Effector memory CD8-positive, alpha-beta T cell (primary cell): ENCODE results near the gene MRPL51.

Experiments used
- ATAC-seq: fragments of 150-1000 bp; cut with Tn5 transposase; replicated peaks from 2 replicates; pipeline ENCODE4 v1.10.0; 2021; ENCODE audit warnings: mild to moderate bottlenecking, moderate library complexity
- DNase-seq, 3 experiments: peaks; one replicate each; pipeline ENCODE4 v3.0.0; 2021
- H3K27ac Mint-ChIP-seq, 2 donors: one replicate each; pipeline ENCODE4 v1.8.0; 2022; ENCODE audit warnings: mild to moderate bottlenecking in 2 of 2, mixed read lengths in 2 of 2, moderate library complexity in 2 of 2
- H3K27me3 Mint-ChIP-seq, 2 donors: one replicate each; pipeline ENCODE4 v1.8.0; 2022; ENCODE audit warnings: mixed read lengths in 2 of 2
- H3K36me3 Mint-ChIP-seq: one replicate; pipeline ENCODE4 v1.8.0; 2022; ENCODE audit warnings: mild to moderate bottlenecking, moderate library complexity, mixed read lengths; ENCODE audit not compliant: insufficient read depth
- H3K4me1 Mint-ChIP-seq, 2 donors: one replicate each; pipeline ENCODE4 v1.8.0; 2022; ENCODE audit warnings: low read depth in 2 of 2, mixed read lengths in 2 of 2
- H3K4me3 Mint-ChIP-seq, 2 donors: one replicate each; pipeline ENCODE4 v1.8.0; 2022; ENCODE audit warnings: mild to moderate bottlenecking in 2 of 2, mixed read lengths in 2 of 2, moderate library complexity in 2 of 2
- H3K9me3 Mint-ChIP-seq, 2 donors: one replicate each; pipeline ENCODE4 v1.8.0; 2022; ENCODE audit warnings: mixed read lengths in 2 of 2

MRPL51 gene

DNA sequence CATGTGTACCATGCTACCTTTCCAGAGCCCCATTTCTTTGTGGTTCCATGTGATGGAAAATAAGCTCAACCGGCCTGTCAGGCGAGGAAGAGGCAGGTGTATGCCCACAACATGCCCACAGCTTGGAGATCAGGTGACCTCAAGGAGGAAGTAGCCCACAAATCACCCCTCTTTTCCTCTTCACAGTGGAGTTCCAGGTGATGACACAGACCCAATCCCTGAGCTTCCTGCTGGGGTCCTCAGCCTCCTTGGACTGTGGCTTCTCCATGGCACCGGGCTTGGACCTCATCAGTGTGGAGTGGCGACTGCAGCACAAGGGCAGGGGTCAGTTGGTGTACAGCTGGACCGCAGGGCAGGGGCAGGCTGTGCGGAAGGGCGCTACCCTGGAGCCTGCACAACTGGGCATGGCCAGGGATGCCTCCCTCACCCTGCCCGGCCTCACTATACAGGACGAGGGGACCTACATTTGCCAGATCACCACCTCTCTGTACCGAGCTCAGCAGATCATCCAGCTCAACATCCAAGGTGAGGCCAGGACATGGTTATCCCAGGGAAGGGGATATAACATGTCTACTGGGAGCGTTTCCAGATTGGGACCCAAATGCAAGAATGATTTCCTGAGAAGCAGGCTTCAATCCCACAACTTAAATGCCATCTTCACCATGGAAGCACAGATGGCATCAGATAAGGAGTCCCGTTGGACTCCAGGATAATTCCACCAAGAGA lies 35.7 kb downstream of the MRPL51 start:
- Mint-ChIP-seq H3K27me3 (no peaks in the 10 kb centered on the region), H3K9me3 (no peaks in the 10 kb centered on the region), H3K4me1 (peaks cover 47 to 58% of the 10 kb centered on the region in 2 donors), H3K27ac (peak overlapping the region; percentile 10 to 90), H3K36me3 (peaks cover 98% of the 10 kb centered on the region), H3K4me3 (no peak overlapping the region)
- DNase-seq (no peak), ATAC-seq (no peak)

DNA sequence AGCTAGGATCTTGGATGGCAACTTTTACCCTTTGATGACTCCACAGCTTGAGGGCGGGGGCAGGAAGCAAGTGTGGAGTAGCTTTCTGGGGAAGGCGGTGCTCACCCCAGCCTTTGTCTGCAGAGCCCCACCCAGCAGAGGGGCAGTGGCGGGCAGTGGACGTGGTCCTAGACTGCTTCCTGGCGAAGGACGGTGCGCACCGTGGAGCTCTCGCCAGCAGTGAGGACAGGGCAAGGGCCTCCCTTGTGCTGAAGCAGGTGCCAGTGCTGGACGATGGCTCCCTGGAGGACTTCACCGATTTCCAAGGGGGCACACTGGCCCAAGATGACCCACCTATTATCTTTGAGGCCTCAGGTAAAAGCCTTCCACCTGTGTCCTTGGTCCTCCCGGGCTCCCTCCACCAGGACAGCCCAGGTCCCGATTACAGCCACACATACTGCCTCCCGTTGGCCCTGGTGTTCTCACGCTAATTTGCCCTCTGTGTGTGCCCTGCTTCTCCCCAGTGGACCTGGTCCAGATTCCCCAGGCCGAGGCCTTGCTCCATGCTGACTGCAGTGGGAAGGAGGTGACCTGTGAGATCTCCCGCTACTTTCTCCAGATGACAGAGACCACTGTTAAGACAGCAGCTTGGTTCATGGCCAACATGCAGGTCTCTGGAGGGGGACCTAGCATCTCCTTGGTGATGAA lies 40.0 kb downstream of the MRPL51 start:
- Mint-ChIP-seq H3K27me3 (no peaks in the 10 kb centered on the region), H3K36me3 (peaks cover 78% of the 10 kb centered on the region), H3K27ac (peak overlapping the region; percentile 100), H3K4me1 (peaks cover 39 to 48% of the 10 kb centered on the region in 2 donors), H3K4me3 (peak overlapping the region; percentile 100), H3K9me3 (no peaks in the 10 kb centered on the region)
- no peak for DNase-seq
- ATAC-seq: no peak

DNA sequence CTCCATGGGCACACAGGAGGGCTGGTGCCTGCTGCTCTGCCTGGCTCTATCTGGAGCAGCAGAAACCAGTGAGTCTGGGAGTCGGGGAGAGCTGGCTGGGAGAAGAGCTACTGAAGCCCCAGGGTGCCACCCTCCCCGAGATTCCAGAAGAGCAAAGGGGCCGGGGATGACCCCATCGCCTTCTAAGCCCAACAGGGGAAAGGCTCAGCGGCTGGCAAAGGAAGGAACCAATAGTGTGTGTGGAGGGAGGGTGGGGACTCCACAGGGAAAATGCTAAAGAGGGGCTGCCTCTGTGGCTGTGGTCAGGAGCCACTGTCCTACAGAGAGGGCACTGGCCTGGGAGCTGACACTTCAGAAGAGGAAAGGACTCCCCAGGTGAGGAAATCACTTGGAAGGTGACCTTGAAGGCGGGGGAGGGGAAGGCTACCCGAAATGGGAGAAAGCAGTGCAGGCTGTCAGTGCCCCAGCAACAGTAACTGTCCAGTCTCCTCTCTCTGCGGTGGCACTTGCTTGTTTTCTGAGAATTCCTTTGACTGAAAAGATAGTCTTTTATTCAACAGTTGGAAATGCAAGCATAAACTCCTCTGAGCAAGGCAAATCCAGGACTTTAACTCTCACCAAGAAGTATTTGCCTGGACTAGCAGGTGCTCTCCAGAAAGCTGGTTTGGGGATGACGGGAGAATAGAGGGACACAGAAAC lies 40.7 kb downstream of the MRPL51 start:
- DNase-seq: no peak
- peaks cover 71% of the 10 kb centered on the region for H3K36me3 Mint-ChIP-seq
- H3K4me1 Mint-ChIP-seq: peaks cover 44 to 55% of the 10 kb centered on the region in 2 donors
- no peaks in the 10 kb centered on the region for H3K9me3 Mint-ChIP-seq
- peak overlapping the region; percentile 100 for H3K4me3 Mint-ChIP-seq
- ATAC-seq: peak; percentile 2
- no peaks in the 10 kb centered on the region for H3K27me3 Mint-ChIP-seq
- H3K27ac Mint-ChIP-seq: peak overlapping the region; percentile 100

DNA sequence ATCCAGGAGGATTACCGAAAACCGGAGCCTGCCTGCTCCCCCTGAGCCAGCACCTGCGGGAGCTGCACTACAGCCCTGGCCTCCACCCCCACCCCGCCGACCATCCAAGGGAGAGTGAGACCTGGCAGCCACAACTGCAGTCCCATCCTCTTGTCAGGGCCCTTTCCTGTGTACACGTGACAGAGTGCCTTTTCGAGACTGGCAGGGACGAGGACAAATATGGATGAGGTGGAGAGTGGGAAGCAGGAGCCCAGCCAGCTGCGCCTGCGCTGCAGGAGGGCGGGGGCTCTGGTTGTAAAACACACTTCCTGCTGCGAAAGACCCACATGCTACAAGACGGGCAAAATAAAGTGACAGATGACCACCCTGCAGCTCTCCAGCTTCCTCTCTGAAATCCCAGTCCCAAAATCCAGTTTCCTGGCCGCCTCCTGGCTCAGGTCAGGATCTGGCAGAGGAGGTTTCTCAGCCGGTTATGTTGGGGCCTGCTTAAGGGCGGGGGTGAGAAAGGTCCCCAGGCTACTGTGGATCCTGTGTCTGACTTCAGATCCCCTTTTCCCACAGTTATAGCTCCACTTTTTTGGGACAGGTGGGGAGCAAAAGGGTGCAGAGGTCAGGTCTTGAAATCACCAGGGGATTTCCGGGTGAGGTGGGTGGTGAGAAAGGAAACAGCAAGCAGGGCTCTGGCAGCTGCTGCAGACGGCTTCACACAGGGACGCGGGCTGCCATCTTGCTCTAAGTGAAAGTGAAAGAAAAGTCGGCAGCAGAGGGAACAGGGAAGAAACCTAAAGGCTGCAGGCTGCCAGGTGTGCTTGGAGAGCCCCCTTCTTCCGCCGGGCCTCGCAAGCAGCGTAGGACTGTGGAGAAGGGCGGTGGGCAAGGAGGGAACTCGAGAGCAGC lies 41.5 kb downstream of the MRPL51 start, which contains the start of gene TAPBPL:
Gene TAPBPL (plus strand): TSS at position 695 of the 897 bp plus-strand sequence. CDS start 207 bp downstream, outside the sequence.
- Mint-ChIP-seq H3K36me3 (peaks cover 63% of the 10 kb centered on the region), H3K9me3 (no peaks in the 10 kb centered on the region), H3K27me3 (no peaks in the 10 kb centered on the region), H3K4me1 (peaks cover 47 to 58% of the 10 kb centered on the region in 2 donors), H3K27ac (peak within 1 kb of the TSS; percentile 100), H3K4me3 (peak within 1 kb of the TSS; percentile 100)
- ATAC-seq (peak; percentile 93), DNase-seq (peak; percentile 72 to 75 (median 73))

DNA sequence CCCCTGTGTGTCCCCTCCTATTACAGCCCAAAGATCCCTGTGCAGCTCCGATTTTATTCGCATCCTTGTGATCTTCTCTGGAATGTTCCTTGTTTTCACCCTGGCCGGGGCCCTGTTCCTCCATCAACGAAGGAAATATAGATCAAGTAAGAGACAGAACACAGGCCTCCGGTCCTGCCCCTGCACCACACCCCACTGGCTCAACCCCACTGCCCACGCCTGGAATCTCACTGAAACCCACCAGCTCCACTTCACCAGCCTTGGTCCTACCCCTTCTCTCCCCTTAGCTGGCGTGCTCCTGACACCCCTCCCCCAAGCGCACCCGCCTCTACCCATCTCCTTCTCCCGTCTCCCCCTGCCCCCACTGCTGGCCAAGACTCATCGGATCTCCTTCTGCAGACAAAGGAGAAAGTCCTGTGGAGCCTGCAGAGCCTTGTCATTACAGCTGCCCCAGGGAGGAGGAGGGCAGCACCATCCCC lies 42.2 kb downstream of the MRPL51 start:
- DNase-seq (no peak), ATAC-seq (no peak)
- Mint-ChIP-seq H3K36me3 (peaks cover 56% of the 10 kb centered on the region), H3K27me3 (no peaks in the 10 kb centered on the region), H3K4me3 (peak overlapping the region; percentile 100), H3K4me1 (peaks cover 48 to 61% of the 10 kb centered on the region in 2 donors), H3K9me3 (no peaks in the 10 kb centered on the region), H3K27ac (peak overlapping the region; percentile 100)

DNA sequence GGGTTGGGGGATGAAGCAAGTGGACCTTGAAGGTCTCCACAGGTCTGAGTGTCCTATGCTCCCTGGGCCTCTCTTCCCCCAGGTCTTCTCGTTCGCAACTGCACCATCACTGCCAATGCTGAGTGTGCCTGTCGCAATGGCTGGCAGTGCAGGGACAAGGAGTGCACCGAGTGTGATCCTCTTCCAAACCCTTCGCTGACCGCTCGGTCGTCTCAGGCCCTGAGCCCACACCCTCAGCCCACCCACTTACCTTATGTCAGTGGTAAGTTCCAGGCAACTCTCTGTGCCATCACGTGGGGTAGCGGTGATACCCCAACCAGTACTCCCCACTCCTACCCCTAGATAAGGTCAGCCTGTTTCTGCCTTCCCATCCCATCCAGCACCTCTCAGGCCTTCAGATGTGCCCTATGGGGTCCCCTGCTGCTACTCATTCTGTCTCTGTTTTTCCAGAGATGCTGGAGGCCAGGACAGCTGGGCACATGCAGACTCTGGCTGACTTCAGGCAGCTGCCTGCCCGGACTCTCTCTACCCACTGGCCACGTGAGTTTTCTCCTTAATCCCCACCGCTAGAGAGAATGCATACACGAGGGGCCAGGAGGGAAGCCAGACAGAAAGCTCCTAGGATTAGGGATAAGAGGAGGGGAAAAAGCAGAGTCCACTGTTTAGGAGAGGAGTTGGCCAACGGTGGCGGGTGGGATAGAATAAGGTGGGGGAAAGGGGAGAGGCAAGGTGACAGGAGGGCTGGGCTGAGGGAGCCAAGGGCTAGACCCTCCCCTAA lies 42.8 kb downstream of the MRPL51 start:
- Mint-ChIP-seq H3K36me3 (peaks cover 53% of the 10 kb centered on the region), H3K27me3 (no peaks in the 10 kb centered on the region), H3K4me3 (peak overlapping the region; percentile 100), H3K4me1 (peaks cover 50 to 58% of the 10 kb centered on the region in 2 donors), H3K27ac (peak overlapping the region; percentile 100), H3K9me3 (no peaks in the 10 kb centered on the region)
- DNase-seq: no peak
- no peak for ATAC-seq

DNA sequence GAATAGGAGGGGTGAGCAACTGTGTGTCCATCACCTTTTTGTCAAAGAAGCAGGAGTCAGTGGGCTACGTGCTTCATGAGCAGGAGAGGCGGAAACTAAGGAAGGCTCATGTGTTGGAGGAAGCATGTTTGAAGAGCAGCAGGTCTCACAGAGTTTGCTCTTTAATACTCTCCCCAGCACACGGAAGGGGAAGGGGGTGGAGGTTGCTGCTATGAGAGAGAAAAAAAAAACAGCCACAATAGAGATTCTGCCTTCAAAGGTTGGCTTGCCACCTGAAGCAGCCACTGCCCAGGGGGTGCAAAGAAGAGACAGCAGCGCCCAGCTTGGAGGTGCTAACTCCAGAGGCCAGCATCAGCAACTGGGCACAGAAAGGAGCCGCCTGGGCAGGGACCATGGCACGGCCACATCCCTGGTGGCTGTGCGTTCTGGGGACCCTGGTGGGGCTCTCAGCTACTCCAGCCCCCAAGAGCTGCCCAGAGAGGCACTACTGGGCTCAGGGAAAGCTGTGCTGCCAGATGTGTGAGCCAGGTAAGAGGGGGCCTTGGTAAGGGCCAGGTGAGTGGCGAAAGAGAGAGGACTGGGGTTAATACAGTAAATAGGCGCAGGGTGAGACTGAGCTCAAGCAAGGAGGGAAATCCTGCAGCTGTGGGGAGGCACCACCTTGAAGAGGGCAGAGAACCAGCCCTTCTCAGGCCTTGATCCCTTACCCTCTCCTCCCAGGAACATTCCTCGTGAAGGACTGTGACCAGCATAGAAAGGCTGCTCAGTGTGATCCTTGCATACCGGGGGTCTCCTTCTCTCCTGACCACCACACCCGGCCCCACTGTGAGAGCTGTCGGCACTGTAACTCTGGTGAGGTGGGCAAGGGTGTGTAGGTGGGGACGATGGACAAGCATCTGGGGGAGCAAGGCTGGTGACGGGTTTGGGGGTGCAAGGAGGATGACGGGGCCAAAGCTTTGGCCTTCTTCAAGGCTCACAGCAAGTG lies 48.1 kb downstream of the MRPL51 start, which contains the start of gene CD27:
Gene CD27 (plus strand): TSS at position 252 of the 985 bp plus-strand sequence. CDS start 141 bp downstream, at position 393.
- Mint-ChIP-seq H3K36me3 (peaks cover 12% of the 10 kb centered on the region), H3K9me3 (no peaks in the 10 kb centered on the region), H3K27ac (peak within 1 kb of the TSS; percentile 83 to 93), H3K4me3 (peak within 1 kb of the TSS; percentile 99), H3K4me1 (peaks cover 39 to 54% of the 10 kb centered on the region in 2 donors), H3K27me3 (no peaks in the 10 kb centered on the region)
- DNase-seq (no peak), ATAC-seq (peak; percentile 75)

DNA sequence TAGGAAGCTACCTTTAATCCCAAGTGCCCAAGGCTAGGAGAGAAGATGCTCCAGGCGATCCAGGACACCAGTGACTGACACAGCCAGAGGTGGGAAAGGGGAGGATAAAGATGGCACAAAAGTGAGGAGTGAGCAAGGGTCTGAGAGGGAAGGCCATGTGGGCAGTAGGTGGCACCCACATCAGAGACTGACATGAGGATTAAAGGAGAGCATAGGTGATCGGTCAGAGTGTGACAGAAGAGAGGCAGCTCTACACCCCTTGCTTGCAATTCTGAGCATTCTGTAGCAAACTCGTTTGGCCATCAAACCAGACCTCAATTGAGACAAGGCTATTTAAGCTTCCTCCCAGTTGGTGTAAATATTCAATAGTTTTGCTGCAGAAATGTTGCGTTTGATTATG lies 49.0 kb downstream of the MRPL51 start:
- peaks cover 12% of the 10 kb centered on the region for H3K36me3 Mint-ChIP-seq
- DNase-seq (no peak), ATAC-seq (peak; percentile 4)
- peaks cover 39 to 54% of the 10 kb centered on the region in 2 donors for H3K4me1 Mint-ChIP-seq
- no peaks in the 10 kb centered on the region for H3K9me3 Mint-ChIP-seq
- H3K27me3 Mint-ChIP-seq: no peaks in the 10 kb centered on the region
- H3K27ac Mint-ChIP-seq: peak overlapping the region; percentile 70 to 83
- peak overlapping the region; percentile 54 to 99 for H3K4me3 Mint-ChIP-seq

DNA sequence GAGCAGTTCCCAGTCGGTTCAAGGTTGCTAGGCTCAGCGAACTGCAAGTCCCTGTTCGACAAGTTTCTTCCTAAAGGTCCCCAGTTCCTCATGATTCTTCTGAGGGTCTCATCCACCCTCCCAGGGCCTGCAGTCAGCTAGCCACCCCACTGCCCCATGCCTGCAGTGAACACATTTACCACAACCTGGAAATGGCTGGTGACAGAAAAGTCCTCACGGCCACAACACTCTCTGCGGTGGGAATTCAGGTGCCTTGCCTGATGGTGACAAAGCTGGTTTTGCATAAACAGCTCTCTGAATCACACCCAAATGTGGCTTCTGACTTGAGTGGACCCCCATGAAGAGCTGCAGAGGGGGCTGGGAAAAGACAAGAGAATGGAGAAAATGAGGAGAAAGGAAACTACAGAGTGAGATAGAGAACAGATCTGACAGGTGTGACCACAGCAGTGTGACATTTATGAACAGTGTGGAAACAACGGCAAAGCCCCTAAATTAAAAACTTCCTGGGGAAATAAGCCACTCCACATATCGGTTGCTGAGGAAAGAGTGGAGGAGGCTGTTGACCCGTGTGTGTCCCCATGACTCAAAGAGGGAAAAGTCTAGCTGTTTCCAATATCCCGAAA lies 49.6 kb downstream of the MRPL51 start:
- Mint-ChIP-seq H3K27ac (peak overlapping the region; percentile 70 to 83), H3K36me3 (peaks cover 12% of the 10 kb centered on the region), H3K9me3 (no peaks in the 10 kb centered on the region), H3K27me3 (no peaks in the 10 kb centered on the region), H3K4me1 (peaks cover 39 to 53% of the 10 kb centered on the region in 2 donors), H3K4me3 (peak overlapping the region; percentile 54 to 99)
- ATAC-seq (peak; percentile 35), DNase-seq (no peak)

DNA sequence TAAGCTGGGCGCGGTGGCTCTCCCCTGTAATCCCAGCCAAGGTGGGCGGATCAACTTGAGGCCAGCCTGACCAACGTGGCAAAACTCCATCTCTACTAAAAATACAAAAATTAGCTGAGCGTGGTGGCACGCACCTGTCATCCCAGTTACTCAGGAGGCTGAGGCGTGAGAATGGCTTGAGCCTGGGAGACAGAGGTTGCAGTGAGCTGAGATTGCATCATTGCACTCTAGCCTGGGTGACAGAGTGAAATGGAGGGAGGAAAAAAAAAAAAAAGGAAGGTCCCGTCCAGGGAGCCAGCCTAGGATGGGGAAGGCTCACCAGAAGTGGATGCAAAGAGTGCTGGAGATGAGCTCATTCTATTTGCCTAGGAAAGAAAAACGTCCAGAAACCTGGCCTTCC lies 50.2 kb downstream of the MRPL51 start:
- Mint-ChIP-seq H3K27ac (peak overlapping the region in 1 of 2 donors; percentile 83), H3K36me3 (peaks cover 12% of the 10 kb centered on the region), H3K4me1 (peaks cover 34 to 47% of the 10 kb centered on the region in 2 donors), H3K27me3 (no peaks in the 10 kb centered on the region), H3K9me3 (no peaks in the 10 kb centered on the region), H3K4me3 (peak overlapping the region; percentile 13 to 99)
- ATAC-seq (no peak), DNase-seq (no peak)
